GM13976 (cell line): ENCODE data around the gene TTBK2.
A peak's percentile ranks its signal among the peaks of the same experiment; 100 is the strongest.

Experiments used
- DNase-seq: peaks from one replicate; pipeline ENCODE4 v3.0.0; 2012; ENCODE audit warnings: low spot score
- CTCF ChIP-seq: IDR thresholded peaks from 2 replicates; pipeline ENCODE4 v1.5.1; 2012; ENCODE audit warnings: borderline replicate concordance, mild to moderate bottlenecking; ENCODE audit not compliant: insufficient read depth; ENCODE audit errors: extremely low read depth, missing control alignments, control extremely low read depth
- in situ Hi-C: fragments of 300-500 bp; cut with MboI; formaldehyde crosslinking; loops from one replicate; pipeline ENCODE4 v1.12.0; 2022; ENCODE audit warnings: low sequenced_read_pairs, mixed read lengths, inconsistent platforms; ENCODE audit not compliant: unreplicated experiment

TTBK2 gene

DNA sequence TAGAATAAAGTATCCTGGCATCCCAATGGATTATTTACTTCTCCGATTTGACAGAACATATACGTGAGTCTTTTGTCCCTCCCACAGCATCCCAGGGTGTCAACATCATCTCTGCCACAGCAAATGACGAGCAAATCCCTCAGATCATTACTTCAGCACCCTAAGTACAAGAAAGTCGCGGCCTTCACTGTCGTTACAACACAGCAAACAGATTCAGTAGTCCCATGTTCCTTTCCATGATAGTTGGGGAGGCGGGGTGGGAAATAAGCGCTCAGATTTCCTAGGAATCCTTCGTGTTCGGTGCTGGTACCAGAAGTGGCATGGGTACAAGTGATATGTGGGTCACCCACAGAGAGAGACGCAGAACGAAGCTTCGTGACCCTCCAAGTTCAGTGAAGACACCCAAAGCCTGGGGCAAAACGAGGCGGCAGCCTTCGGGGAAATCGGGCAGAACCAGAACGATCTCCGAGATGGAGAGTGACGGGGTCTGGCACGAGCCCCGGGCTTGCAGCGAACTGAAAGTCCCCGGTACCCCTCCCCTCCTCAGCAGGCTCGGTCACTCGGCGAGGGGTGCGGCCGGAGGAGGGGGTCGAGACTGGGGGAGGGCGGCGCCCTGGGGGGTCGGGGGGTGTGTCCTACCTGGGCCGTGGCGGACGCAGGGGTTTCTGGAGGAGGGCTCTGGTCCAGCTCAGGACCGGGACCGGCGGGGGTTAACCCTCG lies 619 bp downstream of the TTBK2 start:
- no peak for TF ChIP-seq CTCF
- in situ Hi-C loops, result loop anchor here (10.0 kb wide), 1 partner anchor 215 kb away; no protein-coding TSS in a partner anchor
- DNase-seq, result peak; percentile 47

DNA sequence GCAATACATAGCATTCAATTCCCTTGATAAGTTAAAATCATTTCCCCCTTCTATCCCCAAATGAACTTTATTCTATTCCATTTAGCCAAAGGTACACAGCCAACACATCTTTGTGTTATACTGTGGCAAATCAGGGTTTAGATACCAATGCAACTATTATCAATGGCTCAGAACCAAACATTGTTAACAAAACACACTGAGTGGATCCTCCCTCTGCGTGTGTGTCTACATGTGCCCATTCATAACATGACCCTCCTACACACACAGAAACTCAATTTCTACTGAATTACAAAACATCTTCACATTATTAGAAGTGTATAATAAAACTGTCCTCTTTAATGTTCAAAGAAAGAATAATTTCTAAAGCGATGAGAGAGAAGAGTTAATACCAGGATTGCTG lies 1.3 kb downstream of the TTBK2 start:
- DNase-seq, result no peak
- TF ChIP-seq CTCF, result no peak
- in situ Hi-C loops, result no loop called here

GRCh38 chr15:42918047-42918446 lies 2.5 kb downstream of the TTBK2 start:
- in situ Hi-C loops, result no loop called here

DNA sequence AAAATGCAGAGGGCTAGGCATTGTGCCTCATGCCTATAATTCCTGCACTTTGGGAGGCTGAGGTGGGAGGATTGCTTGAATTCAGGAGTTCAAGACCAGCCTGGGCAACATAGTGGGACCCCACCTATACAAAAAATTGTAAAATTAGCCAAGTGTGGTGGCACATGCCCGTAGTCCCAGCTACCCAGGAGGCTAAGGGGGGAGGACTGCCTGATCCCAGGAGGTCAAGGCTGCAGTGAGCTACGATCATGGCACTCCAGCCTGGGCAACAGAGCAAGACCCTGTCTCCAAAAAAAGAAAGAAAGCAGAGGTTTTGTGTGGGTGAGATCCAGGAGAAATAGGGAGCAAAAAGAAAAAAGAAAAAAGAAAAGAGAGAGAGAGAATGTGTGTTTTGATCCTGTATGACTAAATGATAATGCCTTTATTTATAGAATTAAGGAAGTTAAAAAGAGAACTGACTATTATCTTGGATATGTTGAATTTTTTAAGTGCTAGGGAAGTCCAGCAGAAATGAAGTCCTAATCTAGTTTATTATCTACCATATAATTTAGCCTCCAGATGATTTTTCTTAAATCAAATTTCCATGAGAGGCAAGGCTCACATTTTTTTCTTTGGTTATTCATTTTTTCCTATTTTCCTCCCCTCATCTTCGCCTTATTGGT lies 4.8 kb downstream of the TTBK2 start:
- DNase-seq, result no peak
- in situ Hi-C loops, result no loop called here
- no peak for TF ChIP-seq CTCF

More at GRCh38 chr15:42918047-42918446, 2.5 kb downstream of the TTBK2 start:
- TF ChIP-seq CTCF, result no peak
- no peak for DNase-seq

GRCh38 chr15:42914728-42915497 lies 5.7 kb downstream of the TTBK2 start:
- DNase-seq, result no peak
- in situ Hi-C loops, result no loop called here
- TF ChIP-seq CTCF, result no peak

GRCh38 chr15:42911058-42911592 lies 9.5 kb downstream of the TTBK2 start:
- no peak for DNase-seq
- in situ Hi-C loops, result no loop called here
- no peak for TF ChIP-seq CTCF
